Calu3 (cell line): ENCODE measurements around the gene SPRN. TPM values are rescaled to one million over a fixed set of nuclear protein-coding genes. Genes with fewer than 3 reads are reported as not detected.

Experiments used
- BruUV-seq: library from RNA; stranded (reverse); fragments of 400-500 nt; replicated peaks from 2 replicates; lab custom pipeline; 2021; lab: Mats Ljungman, UMichigan
- CTCF ChIA-PET: fragments of 300-600 bp; sonication (Branson Sonifier 250); formaldehyde crosslinking; loops from one replicate; lab custom pipeline; 2022; ENCODE audit warnings: antibody characterized with exemption; lab: Charles Lee
- DNase-seq: peaks from one replicate; pipeline ENCODE4 v3.0.0; 2022
- H3K27ac Mint-ChIP-seq: one replicate; pipeline ENCODE4 v1.8.0; 2022; ENCODE audit warnings: mixed read lengths; ENCODE audit not compliant: unreplicated experiment
- H3K27me3 Mint-ChIP-seq: one replicate; pipeline ENCODE4 v1.8.0; 2022; ENCODE audit warnings: mixed read lengths; ENCODE audit not compliant: unreplicated experiment
- H3K36me3 Mint-ChIP-seq: one replicate; pipeline ENCODE4 v1.8.0; 2022; ENCODE audit warnings: mild to moderate bottlenecking, moderate library complexity, mixed read lengths; ENCODE audit not compliant: insufficient read depth, unreplicated experiment
- H3K4me1 Mint-ChIP-seq: one replicate; pipeline ENCODE4 v1.8.0; 2022; ENCODE audit warnings: mild to moderate bottlenecking, low read depth, mixed read lengths; ENCODE audit not compliant: unreplicated experiment
- H3K4me3 Mint-ChIP-seq: one replicate; pipeline ENCODE4 v1.8.0; 2022; ENCODE audit warnings: mild to moderate bottlenecking, low read depth, moderate library complexity, mixed read lengths; ENCODE audit not compliant: unreplicated experiment
- H3K9me3 Mint-ChIP-seq: one replicate; pipeline ENCODE4 v1.8.0; 2022; ENCODE audit warnings: low read depth, mixed read lengths; ENCODE audit not compliant: unreplicated experiment
- intact Hi-C: fragments of 100-400 bp; cut with micrococcal nuclease; formaldehyde crosslinking; loops from one replicate; pipeline ENCODE4 v1.10.0; 2022; ENCODE audit not compliant: unreplicated experiment
- total RNA-seq: library from RNA; stranded (reverse); gene quantifications from 2 replicates; pipeline ENCODE4 v1.2.3, GENCODE V29; 2022
- TF ChIP-seq, protein P1 (sequence below): fragments of 200-600 bp; IDR thresholded peaks from one replicate; pipeline ENCODE4 v1.8.0; 2022; ENCODE audit warnings: antibody characterized with exemption; ENCODE audit not compliant: unreplicated experiment

SPRN gene
- total RNA-seq, 1 experiment from 2014 or later = not detected

- Mint-ChIP-seq H3K27me3 (no peaks in the 10 kb centered on the region), H3K4me3 (no peak overlapping the region), H3K4me1 (peaks cover 8% of the 10 kb centered on the region), H3K27ac (no peak overlapping the region), H3K9me3 (no peaks in the 10 kb centered on the region), H3K36me3 (peaks cover 30% of the 10 kb centered on the region)
- TF ChIP-seq, protein P1, sequence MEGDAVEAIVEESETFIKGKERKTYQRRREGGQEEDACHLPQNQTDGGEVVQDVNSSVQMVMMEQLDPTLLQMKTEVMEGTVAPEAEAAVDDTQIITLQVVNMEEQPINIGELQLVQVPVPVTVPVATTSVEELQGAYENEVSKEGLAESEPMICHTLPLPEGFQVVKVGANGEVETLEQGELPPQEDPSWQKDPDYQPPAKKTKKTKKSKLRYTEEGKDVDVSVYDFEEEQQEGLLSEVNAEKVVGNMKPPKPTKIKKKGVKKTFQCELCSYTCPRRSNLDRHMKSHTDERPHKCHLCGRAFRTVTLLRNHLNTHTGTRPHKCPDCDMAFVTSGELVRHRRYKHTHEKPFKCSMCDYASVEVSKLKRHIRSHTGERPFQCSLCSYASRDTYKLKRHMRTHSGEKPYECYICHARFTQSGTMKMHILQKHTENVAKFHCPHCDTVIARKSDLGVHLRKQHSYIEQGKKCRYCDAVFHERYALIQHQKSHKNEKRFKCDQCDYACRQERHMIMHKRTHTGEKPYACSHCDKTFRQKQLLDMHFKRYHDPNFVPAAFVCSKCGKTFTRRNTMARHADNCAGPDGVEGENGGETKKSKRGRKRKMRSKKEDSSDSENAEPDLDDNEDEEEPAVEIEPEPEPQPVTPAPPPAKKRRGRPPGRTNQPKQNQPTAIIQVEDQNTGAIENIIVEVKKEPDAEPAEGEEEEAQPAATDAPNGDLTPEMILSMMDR = no peak
- no TSS peak for BruUV-seq
- intact Hi-C loops = no loop called here
- no peak for DNase-seq
- CTCF ChIA-PET = no interaction called here
Measured at GRCh38 chr10:133396035-133396624, 28.3 kb downstream of the SPRN start.

- H3K27me3 Mint-ChIP-seq = no peaks in the 10 kb centered on the region
- TF ChIP-seq, protein P1 = no peak
- peaks cover 12% of the 10 kb centered on the region for H3K4me1 Mint-ChIP-seq
- intact Hi-C loops = no loop called here
- H3K27ac Mint-ChIP-seq = peak overlapping the region; percentile 90
- no peaks in the 10 kb centered on the region for H3K9me3 Mint-ChIP-seq
- H3K4me3 Mint-ChIP-seq = peak overlapping the region; percentile 86
- no peak for DNase-seq
- BruUV-seq = TSS peak; percentile 45
- CTCF ChIA-PET = no interaction called here
- H3K36me3 Mint-ChIP-seq = peaks cover 31% of the 10 kb centered on the region
Measured at GRCh38 chr10:133394801-133395221, 29.6 kb downstream of the SPRN start.

DNA sequence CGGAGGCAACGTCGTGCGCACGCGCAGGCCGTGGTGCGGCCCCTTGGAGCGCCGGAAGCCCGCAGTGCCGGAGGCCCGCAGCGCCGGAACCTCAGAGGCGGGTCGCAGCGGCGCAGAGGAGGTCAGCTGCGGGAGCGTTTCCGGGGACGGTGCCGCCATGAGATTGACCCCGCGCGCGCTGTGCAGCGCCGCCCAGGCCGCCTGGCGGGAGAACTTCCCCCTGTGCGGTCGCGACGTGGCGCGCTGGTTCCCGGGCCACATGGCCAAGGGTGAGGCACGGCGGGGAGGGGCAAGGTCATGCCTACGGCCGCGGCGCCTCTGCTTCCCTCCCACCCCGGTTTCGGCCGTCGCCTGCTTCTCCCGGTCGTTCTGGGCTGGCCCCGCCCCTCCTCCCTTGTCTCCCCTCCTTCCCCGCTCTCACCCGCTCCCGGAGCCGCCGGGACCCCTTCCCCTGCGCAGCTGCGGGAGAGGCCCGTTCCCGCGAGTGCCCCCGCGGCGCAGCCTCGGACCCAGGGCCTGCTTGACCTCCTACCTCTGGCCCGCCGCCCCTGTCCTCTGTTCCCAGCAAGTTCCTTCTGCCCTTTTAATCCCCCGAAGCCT is 30.3 kb downstream of the SPRN start, which contains the start of gene MTG1:
Gene MTG1, plus strand, starts transcription at position 94 of the 600 bp plus-strand sequence. Its CDS starts 64 bp downstream, at position 158.
- H3K4me1 Mint-ChIP-seq = peaks cover 12% of the 10 kb centered on the region
- TF ChIP-seq, protein P1 = no peak
- DNase-seq = peak; percentile 95
- CTCF ChIA-PET = no interaction called here
- H3K4me3 Mint-ChIP-seq = peak within 1 kb of the TSS; percentile 86
- peak within 1 kb of the TSS; percentile 90 for H3K27ac Mint-ChIP-seq
- no peaks in the 10 kb centered on the region for H3K27me3 Mint-ChIP-seq
- no peaks in the 10 kb centered on the region for H3K9me3 Mint-ChIP-seq
- no TSS peak for BruUV-seq
- peaks cover 27% of the 10 kb centered on the region for H3K36me3 Mint-ChIP-seq
- intact Hi-C loops = no loop called here

DNA sequence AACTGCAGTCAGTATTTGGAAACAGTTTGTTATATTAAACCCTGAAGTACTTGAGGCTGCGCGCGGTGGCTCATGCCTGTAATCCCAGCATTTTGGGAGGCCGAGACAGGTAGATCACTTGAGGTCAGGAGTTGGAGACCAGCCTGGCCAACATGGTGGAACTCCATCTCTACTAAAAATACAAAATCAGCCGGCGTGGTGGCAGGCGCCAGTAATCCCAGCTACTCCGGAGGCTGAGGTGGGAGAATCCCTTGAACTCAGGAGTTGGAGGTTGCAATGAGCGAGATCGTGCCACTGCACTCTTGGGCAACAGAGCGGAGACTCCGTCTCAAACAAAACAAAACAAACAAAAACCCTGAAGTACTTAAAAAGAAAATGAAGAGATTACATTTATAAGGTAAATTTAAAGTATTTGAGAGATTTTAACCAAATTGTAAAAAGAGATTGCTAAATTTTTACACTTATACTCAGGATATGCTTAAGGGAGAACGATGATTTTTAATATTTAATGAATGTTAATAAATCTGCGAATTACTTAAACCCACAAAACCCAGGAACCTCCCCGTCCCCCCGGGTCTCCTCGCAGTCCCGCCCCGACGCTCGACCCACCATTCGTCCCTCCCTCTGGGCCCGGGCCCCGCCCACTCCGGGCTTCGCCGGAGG is 30.9 kb downstream of the SPRN start:
- TF ChIP-seq, protein P1 = no peak
- Mint-ChIP-seq H3K9me3 (no peaks in the 10 kb centered on the region), H3K36me3 (peaks cover 27% of the 10 kb centered on the region), H3K4me1 (peaks cover 12% of the 10 kb centered on the region), H3K4me3 (peak overlapping the region; percentile 86), H3K27ac (no peak overlapping the region), H3K27me3 (no peaks in the 10 kb centered on the region)
- no peak for DNase-seq
- CTCF ChIA-PET = no interaction called here
- intact Hi-C loops = no loop called here
- no TSS peak for BruUV-seq
